ENCODE results near the gene DCLK3.

DNA sequence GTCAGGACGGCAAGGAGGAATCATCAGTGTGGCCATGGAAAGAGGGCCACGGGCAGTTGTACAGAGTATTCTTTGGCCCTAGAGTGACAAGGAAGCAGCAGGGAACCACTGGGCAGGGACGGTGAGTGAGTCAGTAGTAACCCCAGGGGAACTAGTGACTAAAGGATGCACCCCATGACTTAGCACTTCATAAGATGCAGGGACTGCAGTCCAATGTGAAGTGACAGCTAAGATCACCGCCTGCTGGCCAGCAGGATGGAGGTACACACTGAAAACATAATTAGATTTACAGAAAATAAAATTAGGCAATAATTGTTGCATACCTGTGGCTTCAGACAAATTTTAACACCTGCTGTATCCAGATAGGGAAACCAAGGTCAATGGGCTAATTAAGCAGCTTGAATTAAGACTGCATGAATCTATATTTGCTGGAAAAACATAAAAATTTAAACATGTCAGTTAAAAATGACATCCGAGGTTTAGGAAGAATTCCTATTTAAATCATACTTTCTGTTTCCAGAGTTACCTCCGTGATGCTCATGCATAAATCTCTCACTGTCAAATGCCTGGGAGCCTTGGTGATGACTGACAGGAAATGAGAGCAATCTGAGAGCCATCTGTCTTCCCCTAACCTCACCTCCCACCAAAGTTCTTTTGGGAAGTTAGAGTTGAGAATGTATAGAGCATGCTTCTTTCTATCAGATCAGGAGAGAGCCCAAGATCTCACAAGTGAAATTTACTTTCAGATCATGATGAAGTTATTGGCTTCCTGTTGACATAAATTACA lies 56.5 kb downstream of the DCLK3 start:
- TF ChIP-seq, protein P1, sequence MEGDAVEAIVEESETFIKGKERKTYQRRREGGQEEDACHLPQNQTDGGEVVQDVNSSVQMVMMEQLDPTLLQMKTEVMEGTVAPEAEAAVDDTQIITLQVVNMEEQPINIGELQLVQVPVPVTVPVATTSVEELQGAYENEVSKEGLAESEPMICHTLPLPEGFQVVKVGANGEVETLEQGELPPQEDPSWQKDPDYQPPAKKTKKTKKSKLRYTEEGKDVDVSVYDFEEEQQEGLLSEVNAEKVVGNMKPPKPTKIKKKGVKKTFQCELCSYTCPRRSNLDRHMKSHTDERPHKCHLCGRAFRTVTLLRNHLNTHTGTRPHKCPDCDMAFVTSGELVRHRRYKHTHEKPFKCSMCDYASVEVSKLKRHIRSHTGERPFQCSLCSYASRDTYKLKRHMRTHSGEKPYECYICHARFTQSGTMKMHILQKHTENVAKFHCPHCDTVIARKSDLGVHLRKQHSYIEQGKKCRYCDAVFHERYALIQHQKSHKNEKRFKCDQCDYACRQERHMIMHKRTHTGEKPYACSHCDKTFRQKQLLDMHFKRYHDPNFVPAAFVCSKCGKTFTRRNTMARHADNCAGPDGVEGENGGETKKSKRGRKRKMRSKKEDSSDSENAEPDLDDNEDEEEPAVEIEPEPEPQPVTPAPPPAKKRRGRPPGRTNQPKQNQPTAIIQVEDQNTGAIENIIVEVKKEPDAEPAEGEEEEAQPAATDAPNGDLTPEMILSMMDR (IDR thresholded peaks at IDR 0.05): no peak
- TF ChIP-seq POLR2A (IDR thresholded peaks at IDR 0.05): no peak
